HCT116 (cell line): ENCODE data around the gene MRFAP1.
"Not testable (repeated sequence)": the region's sequence is repeated elsewhere in the genome, so short reads cannot be mapped to it uniquely, and the experiment has no call there.

Source experiments
- CEBPB ChIP-seq: IDR thresholded peaks from 2 replicates; pipeline ENCODE4 v1.6.1; 2012; ENCODE audit warnings: low read depth
- CTCF ChIP-seq, 3 experiments: fragments of 200-600 bp in 1 of 3; sonication (generic) in 1 of 3; IDR thresholded peaks in 2 of 3; conservative IDR thresholded peaks in 1 of 3; 2 replicates each; pipeline ENCODE4 v1.5.1; 2012 to 2017; ENCODE audit warnings: low read depth in 2 of 3, low read length in 2 of 3, antibody characterized with exemption in 1 of 3, borderline replicate concordance in 1 of 3, control low read depth in 1 of 3, mild to moderate bottlenecking in 1 of 3, mixed read lengths in 1 of 3, mixed run types in 1 of 3, moderate library complexity in 1 of 3; ENCODE audit not compliant: insufficient read depth in 1 of 3
- MAX ChIP-seq: IDR thresholded peaks from 2 replicates; pipeline ENCODE4 v1.6.1; 2012
- POLR2A ChIP-seq: IDR thresholded peaks from 2 replicates; pipeline ENCODE4 v1.7.0; 2011; ENCODE audit warnings: borderline replicate concordance; ENCODE audit not compliant: insufficient read depth, insufficient read length; ENCODE audit errors: extremely low read depth
- POLR2AphosphoS5 ChIP-seq: IDR thresholded peaks from 2 replicates; pipeline ENCODE4 v1.6.1; 2011; ENCODE audit warnings: mild to moderate bottlenecking, low read depth, low read length, moderate library complexity
- SP1 ChIP-seq: IDR thresholded peaks from 2 replicates; pipeline ENCODE4 v1.6.1; 2012; ENCODE audit warnings: low read depth
- TF ChIP-seq, protein P1 (sequence below): IDR thresholded peaks from 2 replicates; pipeline ENCODE4 v1.6.1; 2011; ENCODE audit warnings: mild to moderate bottlenecking, low read length, moderate library complexity; ENCODE audit not compliant: insufficient replicate concordance; ENCODE audit errors: extremely low read depth

DNA sequence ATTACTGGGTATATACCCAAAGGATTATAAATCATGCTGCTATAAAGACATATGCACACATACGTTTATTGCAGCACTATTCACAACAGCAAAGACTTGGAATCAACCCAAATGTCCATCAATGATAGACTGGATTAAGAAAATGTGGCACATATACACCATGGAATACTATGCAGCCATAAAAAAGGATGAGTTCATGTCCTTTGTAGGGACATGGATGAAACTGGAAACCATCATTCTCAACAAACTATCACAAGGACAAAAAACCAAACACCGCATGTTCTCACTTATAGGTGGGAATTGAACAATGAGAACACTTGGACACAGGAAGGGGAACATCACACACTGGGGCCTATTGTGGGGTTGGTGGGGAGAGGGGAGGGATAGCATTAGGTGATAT is 14.8 kb downstream of the MRFAP1 start:
- not testable (repeated sequence) for TF ChIP-seq MAX; CTCF (IDR thresholded peaks at IDR 0.05 in 2 of 3, conservative IDR thresholded peaks at IDR 0.05 in 1 of 3; ENCODE audit: borderline replicate concordance in 1 of 3, insufficient read depth in 1 of 3, low read depth in 2 of 3, low read length in 2 of 3); CEBPB; SP1; POLR2AphosphoS5; POLR2A
- TF ChIP-seq, protein P1, sequence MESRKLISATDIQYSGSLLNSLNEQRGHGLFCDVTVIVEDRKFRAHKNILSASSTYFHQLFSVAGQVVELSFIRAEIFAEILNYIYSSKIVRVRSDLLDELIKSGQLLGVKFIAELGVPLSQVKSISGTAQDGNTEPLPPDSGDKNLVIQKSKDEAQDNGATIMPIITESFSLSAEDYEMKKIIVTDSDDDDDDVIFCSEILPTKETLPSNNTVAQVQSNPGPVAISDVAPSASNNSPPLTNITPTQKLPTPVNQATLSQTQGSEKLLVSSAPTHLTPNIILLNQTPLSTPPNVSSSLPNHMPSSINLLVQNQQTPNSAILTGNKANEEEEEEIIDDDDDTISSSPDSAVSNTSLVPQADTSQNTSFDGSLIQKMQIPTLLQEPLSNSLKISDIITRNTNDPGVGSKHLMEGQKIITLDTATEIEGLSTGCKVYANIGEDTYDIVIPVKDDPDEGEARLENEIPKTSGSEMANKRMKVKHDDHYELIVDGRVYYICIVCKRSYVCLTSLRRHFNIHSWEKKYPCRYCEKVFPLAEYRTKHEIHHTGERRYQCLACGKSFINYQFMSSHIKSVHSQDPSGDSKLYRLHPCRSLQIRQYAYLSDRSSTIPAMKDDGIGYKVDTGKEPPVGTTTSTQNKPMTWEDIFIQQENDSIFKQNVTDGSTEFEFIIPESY, result not testable (repeated sequence)
